HG02981 (cell line): Measurements from ENCODE around the gene RRP9.

Source experiments
- ATAC-seq: cut with Tn5 transposase; IDR thresholded peaks from one replicate; pipeline ENCODE4 v1.9.1; 2021; ENCODE audit warnings: mild to moderate bottlenecking, moderate library complexity; ENCODE audit not compliant: unreplicated experiment

Gene RRP9

GRCh38 chr3:51958603-51959521 lies 17.2 kb upstream of the RRP9 start:
- no peak for ATAC-seq

GRCh38 chr3:51957520-51958205 lies 16.0 kb upstream of the RRP9 start:
- no peak for ATAC-seq

- ATAC-seq = no peak
Measured at GRCh38 chr3:51955893-51956770, 14.4 kb upstream of the RRP9 start.

- no peak for ATAC-seq
Measured at GRCh38 chr3:51955175-51955892, 13.6 kb upstream of the RRP9 start, which contains the start of gene GPR62. GPR62 (plus strand) TSS chr3:51955381; CDS start chr3:51955653, 272 bp downstream.

- ATAC-seq = no peak
Measured at GRCh38 chr3:51954713-51955112, 13.0 kb upstream of the RRP9 start.

GRCh38 chr3:51954105-51954504 lies 12.4 kb upstream of the RRP9 start:
- no peak for ATAC-seq

GRCh38 chr3:51953445-51953844 lies 11.7 kb upstream of the RRP9 start:
- no peak for ATAC-seq

GRCh38 chr3:51950899-51951298 lies 9.2 kb upstream of the RRP9 start:
- ATAC-seq = no peak

GRCh38 chr3:51949121-51949520 lies 7.4 kb upstream of the RRP9 start:
- no peak for ATAC-seq

GRCh38 chr3:51948016-51948580 lies 6.4 kb upstream of the RRP9 start:
- no peak for ATAC-seq

GRCh38 chr3:51947215-51947900 lies 5.7 kb upstream of the RRP9 start:
- ATAC-seq = no peak

- no peak for ATAC-seq
Measured at GRCh38 chr3:51946796-51947195, 5.1 kb upstream of the RRP9 start.

GRCh38 chr3:51945926-51946705 lies 4.4 kb upstream of the RRP9 start:
- no peak for ATAC-seq

- no peak for ATAC-seq
Measured at GRCh38 chr3:51945031-51945840, 3.5 kb upstream of the RRP9 start.

GRCh38 chr3:51944451-51945021 lies 2.8 kb upstream of the RRP9 start:
- ATAC-seq = no peak

GRCh38 chr3:51943451-51944391 lies 2.0 kb upstream of the RRP9 start:
- ATAC-seq = no peak
